Brain microvascular endothelial cell (primary cell): ENCODE results near the gene TNFRSF8.

Source experiments
- DNase-seq: peaks from one replicate; pipeline ENCODE4 v3.0.0-alpha.2; 2020
- H3K27ac ChIP-seq: fragments of 250-450 bp; sonication (Bioruptor Pico); 2 replicates; pipeline ENCODE4 v1.5.1; 2020; ENCODE audit warnings: mild to moderate bottlenecking, moderate library complexity
- H3K27me3 ChIP-seq: fragments of 250-450 bp; sonication (Bioruptor Pico); replicated peaks from 2 replicates; pipeline ENCODE4 v1.5.1; 2020; ENCODE audit warnings: mild to moderate bottlenecking
- H3K36me3 ChIP-seq: fragments of 250-450 bp; sonication (Bioruptor Pico); replicated peaks from 2 replicates; pipeline ENCODE4 v1.5.1; 2020; ENCODE audit warnings: mild to moderate bottlenecking
- H3K4me3 ChIP-seq: 2 replicates; pipeline ENCODE4 v1.5.1; 2011; ENCODE audit warnings: low read depth, mild to moderate bottlenecking, control low read depth, low read length, moderate library complexity
- in situ Hi-C: cut with HindIII; loops from 2 replicates; pipeline ENCODE4 v1.10.0; 2017; ENCODE audit warnings: low sequenced_read_pairs, low pct_ligation_motif_present
- TF ChIP-seq, protein P1 (sequence below): IDR thresholded peaks from 2 replicates; pipeline ENCODE4 v1.5.1; 2011; ENCODE audit warnings: low read depth, mild to moderate bottlenecking, moderate library complexity, low read length, control low read depth, inconsistent platforms; ENCODE audit errors: missing control alignments

TNFRSF8 gene

DNA sequence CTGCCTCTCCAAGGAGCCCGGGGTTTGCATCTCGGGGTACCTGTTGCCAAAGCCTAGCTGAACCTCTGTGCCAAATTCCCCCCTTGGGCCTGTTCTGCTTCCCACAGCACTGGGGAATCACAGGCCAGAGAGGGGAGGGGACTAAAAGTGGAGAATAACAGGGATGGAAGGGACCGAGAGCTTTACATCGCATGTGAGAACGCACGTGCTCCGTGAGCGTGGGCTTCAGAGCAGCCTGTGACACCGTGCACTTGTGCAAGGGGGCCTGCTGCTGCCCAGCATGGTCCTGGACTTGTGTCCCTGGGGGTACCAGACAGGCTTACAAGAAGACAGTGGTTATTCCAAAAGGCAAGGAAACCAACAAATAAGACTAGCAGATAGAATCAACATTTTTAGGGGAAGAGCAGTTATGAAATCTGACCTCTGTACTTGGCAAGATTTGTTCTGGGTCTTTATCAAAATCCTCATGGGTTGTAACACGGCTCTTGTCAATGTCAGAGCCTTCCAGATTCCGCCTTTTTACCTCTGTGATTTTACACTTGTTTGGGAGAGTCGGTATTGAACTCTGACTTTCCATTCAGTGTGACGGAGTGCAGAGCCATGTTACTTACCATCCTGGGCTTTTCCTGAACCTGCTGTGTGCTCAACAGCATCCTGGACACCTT, 67.5 kb downstream of the TNFRSF8 start:
- H3K36me3 ChIP-seq = no peaks in the 10 kb centered on the region
- TF ChIP-seq, protein P1, sequence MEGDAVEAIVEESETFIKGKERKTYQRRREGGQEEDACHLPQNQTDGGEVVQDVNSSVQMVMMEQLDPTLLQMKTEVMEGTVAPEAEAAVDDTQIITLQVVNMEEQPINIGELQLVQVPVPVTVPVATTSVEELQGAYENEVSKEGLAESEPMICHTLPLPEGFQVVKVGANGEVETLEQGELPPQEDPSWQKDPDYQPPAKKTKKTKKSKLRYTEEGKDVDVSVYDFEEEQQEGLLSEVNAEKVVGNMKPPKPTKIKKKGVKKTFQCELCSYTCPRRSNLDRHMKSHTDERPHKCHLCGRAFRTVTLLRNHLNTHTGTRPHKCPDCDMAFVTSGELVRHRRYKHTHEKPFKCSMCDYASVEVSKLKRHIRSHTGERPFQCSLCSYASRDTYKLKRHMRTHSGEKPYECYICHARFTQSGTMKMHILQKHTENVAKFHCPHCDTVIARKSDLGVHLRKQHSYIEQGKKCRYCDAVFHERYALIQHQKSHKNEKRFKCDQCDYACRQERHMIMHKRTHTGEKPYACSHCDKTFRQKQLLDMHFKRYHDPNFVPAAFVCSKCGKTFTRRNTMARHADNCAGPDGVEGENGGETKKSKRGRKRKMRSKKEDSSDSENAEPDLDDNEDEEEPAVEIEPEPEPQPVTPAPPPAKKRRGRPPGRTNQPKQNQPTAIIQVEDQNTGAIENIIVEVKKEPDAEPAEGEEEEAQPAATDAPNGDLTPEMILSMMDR = no peak
- DNase-seq = no peak
- in situ Hi-C loops = no loop called here
- no peak overlapping the region for H3K27ac ChIP-seq
- no peaks in the 10 kb centered on the region for H3K27me3 ChIP-seq
- H3K4me3 ChIP-seq = no peak overlapping the region

DNA sequence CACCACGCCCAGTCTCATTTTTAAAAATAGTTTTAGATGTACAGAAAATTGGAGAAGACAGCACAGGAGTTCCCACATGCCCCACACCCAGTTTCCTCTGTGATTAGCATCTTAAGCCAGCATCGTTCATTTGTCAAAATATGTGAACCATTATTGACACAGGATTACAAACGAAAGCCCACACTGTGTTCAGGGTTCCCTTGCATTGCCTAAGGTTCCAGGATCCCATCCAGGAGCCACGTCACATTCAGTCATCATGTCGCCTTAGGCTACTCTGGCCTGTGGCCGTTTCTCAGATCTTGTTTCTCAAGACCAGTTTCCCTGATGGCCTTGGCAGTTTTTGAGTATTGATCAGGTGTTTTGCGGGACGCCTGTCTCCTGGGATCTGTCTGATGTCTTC, 69.0 kb downstream of the TNFRSF8 start:
- H3K27me3 ChIP-seq = no peaks in the 10 kb centered on the region
- DNase-seq = no peak
- no peak overlapping the region for H3K27ac ChIP-seq
- TF ChIP-seq, protein P1 = no peak
- H3K4me3 ChIP-seq = no peak overlapping the region
- in situ Hi-C loops = no loop called here
- no peaks in the 10 kb centered on the region for H3K36me3 ChIP-seq

DNA sequence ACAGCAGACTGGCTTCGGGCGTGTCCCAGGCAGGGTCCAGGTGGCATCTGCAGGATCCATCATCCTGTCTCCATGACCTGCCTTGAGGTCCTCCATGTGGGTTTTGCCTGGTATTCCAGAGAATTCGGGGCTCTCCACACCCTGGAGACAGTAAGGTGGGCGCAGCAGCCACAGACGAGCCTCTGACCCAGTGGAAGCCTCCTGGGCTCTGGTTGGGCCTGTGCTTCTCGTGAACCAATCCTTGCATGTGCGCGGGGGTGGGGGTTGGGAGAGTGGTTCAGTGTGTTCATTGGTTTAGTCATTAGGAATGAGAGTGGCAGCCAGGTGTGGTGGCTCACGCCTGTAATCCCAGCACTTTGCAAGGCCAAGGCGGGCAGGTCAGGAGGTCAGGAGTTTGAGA, 71.6 kb downstream of the TNFRSF8 start:
- TF ChIP-seq, protein P1 = no peak
- Histone ChIP-seq H3K4me3 (no peak overlapping the region), H3K27ac (no peak overlapping the region), H3K27me3 (no peaks in the 10 kb centered on the region), H3K36me3 (no peaks in the 10 kb centered on the region)
- in situ Hi-C loops = no loop called here
- no peak for DNase-seq

DNA sequence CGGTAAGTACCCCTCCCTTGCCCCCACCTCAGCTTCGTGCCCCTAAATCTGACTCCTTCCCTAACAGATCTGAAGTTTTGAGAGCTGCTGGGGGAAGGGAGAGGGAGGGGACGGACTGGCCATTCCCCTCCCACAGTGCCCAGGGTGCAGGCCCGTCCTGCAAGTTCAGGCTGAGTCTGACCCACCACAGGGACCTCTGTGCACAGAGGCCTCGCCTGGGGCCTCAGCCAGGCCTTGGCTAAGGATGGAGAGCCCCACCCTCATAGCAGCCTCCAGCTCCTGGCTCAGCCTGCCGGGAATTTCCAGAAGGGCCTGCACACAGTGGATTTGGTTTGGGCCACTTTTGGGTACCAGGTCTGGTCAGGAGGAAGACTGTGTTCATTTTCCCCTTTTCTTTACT, 72.5 kb downstream of the TNFRSF8 start:
- TF ChIP-seq, protein P1 = no peak
- no peak for DNase-seq
- H3K4me3 ChIP-seq = no peak overlapping the region
- H3K36me3 ChIP-seq = no peaks in the 10 kb centered on the region
- in situ Hi-C loops = no loop called here
- H3K27me3 ChIP-seq = no peaks in the 10 kb centered on the region
- H3K27ac ChIP-seq = no peak overlapping the region

DNA sequence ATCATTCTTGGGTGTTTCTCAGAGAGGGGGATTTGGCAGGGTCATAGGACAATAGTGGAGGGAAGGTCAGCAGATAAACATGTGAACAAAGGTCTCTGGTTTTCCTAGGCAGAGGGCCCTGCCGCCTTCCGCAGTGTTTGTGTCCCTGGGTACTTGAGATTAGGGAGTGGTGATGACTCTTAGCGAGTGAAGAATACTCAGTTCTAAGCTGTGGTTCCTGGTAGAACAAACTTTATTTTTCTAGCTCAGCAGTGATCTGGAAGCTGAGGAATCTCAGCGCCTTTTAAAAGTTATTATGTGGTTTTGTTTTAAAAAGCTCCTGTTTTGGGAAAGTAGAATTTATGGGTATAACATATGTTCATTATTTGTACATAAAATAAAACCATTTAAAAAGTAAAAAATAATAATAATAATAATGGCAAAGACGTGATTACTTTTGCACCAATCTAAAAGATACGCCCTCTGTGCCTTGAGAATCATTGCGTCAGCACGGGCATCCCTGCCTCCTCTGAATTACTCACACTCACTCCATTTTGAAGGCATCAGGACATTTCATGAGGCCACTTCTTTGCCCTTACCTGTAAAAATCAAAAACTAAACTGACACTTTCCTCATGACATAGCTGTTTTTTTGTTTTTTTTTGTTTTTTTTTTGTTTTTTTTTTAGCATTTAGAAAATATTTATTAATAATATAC, 74.0 kb downstream of the TNFRSF8 start:
- Histone ChIP-seq H3K27me3 (no peaks in the 10 kb centered on the region), H3K27ac (no peak overlapping the region), H3K36me3 (no peaks in the 10 kb centered on the region), H3K4me3 (no peak overlapping the region)
- TF ChIP-seq, protein P1 = no peak
- in situ Hi-C loops = no loop called here
- no peak for DNase-seq
